HFFc6 (cell line): ENCODE measurements around the gene PRDM11. TPM values are rescaled to one million over a fixed set of nuclear protein-coding genes. Genes with fewer than 3 reads are reported as not detected.

Source experiments
- DNase-seq: peaks from one replicate; pipeline ENCODE4 v3.0.0-alpha.2; 2018
- H3K27ac Mint-ChIP-seq: 2 replicates; pipeline ENCODE4 v1.8.0; 2020; ENCODE audit warnings: mild to moderate bottlenecking, mixed read lengths
- H3K27me3 Mint-ChIP-seq: 2 replicates; pipeline ENCODE4 v1.8.0; 2021; ENCODE audit warnings: mild to moderate bottlenecking, moderate library complexity, mixed read lengths; ENCODE audit not compliant: insufficient read depth
- H3K36me3 Mint-ChIP-seq: 2 replicates; pipeline ENCODE4 v1.8.0; 2021; ENCODE audit warnings: low read depth, mixed read lengths
- H3K4me1 Mint-ChIP-seq: 2 replicates; pipeline ENCODE4 v1.8.0; 2020; ENCODE audit warnings: low read depth, mixed read lengths
- H3K4me3 Mint-ChIP-seq: 2 replicates; pipeline ENCODE4 v1.8.0; 2020; ENCODE audit warnings: mild to moderate bottlenecking, moderate library complexity, mixed read lengths
- H3K9me3 Mint-ChIP-seq: 2 replicates; pipeline ENCODE4 v1.8.0; 2020; ENCODE audit warnings: mild to moderate bottlenecking, mixed read lengths
- total RNA-seq, 6 experiments: library from RNA; stranded (reverse); fragmentation: NEBNext Ultra II Directional; extraction: Animal tissue kit (Norgen Biotek cat#: 25700); gene quantifications; 2 replicates in 1 of 6; 3 replicates in 5 of 6; pipeline ENCODE4 v1.2.3, GENCODE V29; 2021
- TF ChIP-seq, protein P1 (sequence below): fragments of 200-600 bp; sonication (generic); IDR thresholded peaks from 2 replicates; pipeline ENCODE4 v1.5.0; 2021; ENCODE audit warnings: antibody characterized with exemption, mild to moderate bottlenecking

Gene PRDM11
- total RNA-seq, 6 experiments from 2014 or later: 2.0 to 5.6 (median 2.7) TPM

DNA sequence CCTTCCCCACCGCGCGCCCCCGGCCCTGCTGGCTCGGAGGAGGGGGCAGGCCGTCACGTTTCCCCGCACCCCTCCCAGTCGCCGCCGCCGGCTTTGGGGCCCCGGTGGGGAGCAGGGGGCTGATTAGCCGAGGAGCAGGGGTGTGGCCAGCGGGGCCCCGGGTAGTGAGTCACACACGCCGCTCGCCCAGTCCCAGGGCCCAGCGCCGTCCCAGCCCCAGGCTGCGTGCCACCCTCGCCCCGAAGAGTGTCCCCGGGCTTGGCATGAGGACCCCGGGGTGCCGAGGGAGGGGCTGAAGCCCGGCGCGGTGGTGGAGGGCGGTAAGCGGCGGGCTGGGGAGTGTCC is 34.4 kb downstream of the PRDM11 start:
- TF ChIP-seq, protein P1, sequence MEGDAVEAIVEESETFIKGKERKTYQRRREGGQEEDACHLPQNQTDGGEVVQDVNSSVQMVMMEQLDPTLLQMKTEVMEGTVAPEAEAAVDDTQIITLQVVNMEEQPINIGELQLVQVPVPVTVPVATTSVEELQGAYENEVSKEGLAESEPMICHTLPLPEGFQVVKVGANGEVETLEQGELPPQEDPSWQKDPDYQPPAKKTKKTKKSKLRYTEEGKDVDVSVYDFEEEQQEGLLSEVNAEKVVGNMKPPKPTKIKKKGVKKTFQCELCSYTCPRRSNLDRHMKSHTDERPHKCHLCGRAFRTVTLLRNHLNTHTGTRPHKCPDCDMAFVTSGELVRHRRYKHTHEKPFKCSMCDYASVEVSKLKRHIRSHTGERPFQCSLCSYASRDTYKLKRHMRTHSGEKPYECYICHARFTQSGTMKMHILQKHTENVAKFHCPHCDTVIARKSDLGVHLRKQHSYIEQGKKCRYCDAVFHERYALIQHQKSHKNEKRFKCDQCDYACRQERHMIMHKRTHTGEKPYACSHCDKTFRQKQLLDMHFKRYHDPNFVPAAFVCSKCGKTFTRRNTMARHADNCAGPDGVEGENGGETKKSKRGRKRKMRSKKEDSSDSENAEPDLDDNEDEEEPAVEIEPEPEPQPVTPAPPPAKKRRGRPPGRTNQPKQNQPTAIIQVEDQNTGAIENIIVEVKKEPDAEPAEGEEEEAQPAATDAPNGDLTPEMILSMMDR: no peak
- DNase-seq: peak; percentile 25
- no peaks in the 10 kb centered on the region for H3K9me3 Mint-ChIP-seq
- H3K4me1 Mint-ChIP-seq: peaks cover 14% of the 10 kb centered on the region
- no peak overlapping the region for H3K4me3 Mint-ChIP-seq
- H3K36me3 Mint-ChIP-seq: no peaks in the 10 kb centered on the region
- H3K27me3 Mint-ChIP-seq: peaks cover 12% of the 10 kb centered on the region
- H3K27ac Mint-ChIP-seq: no peak overlapping the region

DNA sequence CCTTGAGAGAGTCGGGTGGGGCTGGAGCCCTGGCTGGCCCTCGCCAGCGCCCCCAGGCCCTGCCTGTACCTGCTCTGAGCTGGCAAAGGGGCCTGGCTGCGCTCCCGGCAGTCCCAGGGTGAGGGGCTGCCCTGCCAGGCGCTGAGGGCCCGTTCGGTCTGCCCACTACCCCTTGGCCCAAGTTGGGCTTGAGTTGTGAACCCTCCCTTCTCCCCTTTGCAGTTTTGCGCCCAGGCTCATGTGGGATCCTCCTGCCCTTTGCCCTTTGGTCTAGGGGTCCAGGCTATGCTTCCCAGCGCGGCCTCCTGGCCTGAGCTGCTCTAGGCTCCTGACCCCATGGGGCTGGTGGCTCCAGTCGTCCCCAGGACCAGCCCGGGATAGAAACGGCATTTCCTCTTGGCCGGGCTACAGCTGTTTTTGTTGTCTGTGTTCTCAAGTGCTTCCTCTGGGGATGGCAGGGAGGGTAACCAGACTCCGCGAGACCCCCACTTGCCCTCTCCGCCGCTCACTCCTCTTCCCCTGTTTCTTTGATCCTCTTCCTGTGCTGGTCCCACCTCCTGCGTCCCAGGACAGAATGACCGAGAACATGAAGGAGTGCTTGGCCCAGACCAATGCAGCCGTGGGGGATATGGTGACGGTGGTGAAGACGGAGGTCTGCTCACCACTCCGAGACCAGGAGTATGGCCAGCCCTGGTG is 34.9 kb downstream of the PRDM11 start:
- Mint-ChIP-seq H3K9me3 (no peaks in the 10 kb centered on the region), H3K4me1 (peaks cover 14% of the 10 kb centered on the region), H3K4me3 (peak overlapping the region; percentile 54), H3K36me3 (no peaks in the 10 kb centered on the region), H3K27me3 (peaks cover 12% of the 10 kb centered on the region), H3K27ac (peak overlapping the region; percentile 51; the same call in 1 of the 2 replicates)
- no peak for DNase-seq
- TF ChIP-seq, protein P1: no peak

DNA sequence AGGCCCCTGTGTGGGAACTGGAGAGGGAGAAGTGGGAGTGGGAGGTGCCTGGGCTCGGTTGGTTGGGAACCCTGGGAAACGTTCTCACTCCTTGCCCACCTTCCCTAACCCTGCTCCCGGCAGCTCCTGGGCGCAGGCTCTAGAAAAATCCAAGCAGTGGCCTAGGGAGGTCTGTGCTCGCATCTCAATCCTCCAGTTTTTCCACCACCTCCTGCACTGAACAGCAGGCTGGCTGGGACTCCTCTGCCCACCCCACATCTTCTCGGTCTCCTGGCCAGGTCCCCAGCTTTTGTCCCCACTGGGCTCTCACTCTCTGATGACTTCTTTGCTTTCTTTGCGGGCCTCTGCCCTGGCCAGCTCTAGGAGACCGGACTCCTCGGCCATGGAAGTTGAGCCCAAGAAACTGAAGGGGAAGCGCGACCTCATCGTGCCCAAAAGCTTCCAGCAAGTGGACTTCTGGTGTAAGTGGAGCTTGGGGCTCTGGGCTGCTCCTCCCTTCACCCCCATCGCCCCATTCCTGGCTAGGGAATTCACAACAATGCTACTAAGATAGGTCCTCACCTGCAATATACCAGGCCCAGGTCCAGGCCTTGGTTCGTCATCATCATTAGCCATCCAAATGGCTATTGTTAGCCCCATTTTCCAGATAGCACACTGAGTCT is 35.6 kb downstream of the PRDM11 start:
- no peak for DNase-seq
- Mint-ChIP-seq H3K27me3 (peaks cover 12% of the 10 kb centered on the region), H3K9me3 (no peaks in the 10 kb centered on the region), H3K4me3 (peak overlapping the region; percentile 54; the same call in 1 of the 2 replicates), H3K27ac (no peak overlapping the region), H3K4me1 (peaks cover 14% of the 10 kb centered on the region), H3K36me3 (no peaks in the 10 kb centered on the region)
- TF ChIP-seq, protein P1: no peak

DNA sequence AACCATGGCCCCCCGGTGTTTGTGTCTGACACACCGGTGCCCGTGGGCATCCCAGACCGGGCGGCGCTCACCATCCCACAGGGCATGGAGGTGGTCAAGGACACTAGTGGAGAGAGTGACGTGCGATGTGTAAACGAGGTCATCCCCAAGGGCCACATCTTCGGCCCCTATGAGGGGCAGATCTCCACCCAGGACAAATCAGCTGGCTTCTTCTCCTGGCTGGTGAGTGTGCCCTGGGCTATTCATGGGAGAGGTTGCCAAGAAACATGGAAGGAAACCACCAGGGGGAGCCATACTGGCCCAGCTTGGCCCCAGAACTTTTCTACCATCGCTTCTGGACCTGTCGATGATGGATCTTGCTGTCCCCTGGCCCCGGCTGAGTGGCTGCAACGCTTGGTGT is 36.5 kb downstream of the PRDM11 start:
- TF ChIP-seq, protein P1: peak; percentile 83
- H3K4me3 Mint-ChIP-seq: no peak overlapping the region
- peak; percentile 26 for DNase-seq
- H3K27ac Mint-ChIP-seq: no peak overlapping the region
- no peaks in the 10 kb centered on the region for H3K9me3 Mint-ChIP-seq
- H3K36me3 Mint-ChIP-seq: no peaks in the 10 kb centered on the region
- peaks cover 14% of the 10 kb centered on the region for H3K4me1 Mint-ChIP-seq
- H3K27me3 Mint-ChIP-seq: peaks cover 12% of the 10 kb centered on the region

DNA sequence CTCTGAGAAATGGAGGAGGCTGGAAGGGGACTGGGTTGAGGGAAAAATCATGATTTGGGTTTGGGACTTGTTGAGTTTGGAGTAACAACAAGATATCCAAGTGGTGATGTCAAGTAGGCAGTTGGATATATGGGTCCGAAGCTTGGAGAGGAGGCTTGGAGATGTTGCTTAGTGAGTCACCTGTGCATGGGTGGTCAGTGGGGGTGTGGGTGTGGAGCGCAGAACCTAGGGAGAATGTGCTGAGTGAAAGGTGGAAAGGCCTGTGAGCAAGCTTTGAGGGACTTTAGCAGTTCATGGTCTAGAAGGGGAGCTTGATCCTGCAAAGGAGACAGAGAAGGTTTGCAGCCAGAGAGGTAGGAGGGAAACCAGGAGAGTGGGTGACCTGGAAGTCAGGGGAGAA is 38.2 kb downstream of the PRDM11 start:
- no peaks in the 10 kb centered on the region for H3K9me3 Mint-ChIP-seq
- no peak overlapping the region for H3K27ac Mint-ChIP-seq
- no peak for DNase-seq
- H3K27me3 Mint-ChIP-seq: peaks cover 8% of the 10 kb centered on the region
- H3K4me3 Mint-ChIP-seq: no peak overlapping the region
- no peaks in the 10 kb centered on the region; the same call in 1 of the 2 replicates for H3K36me3 Mint-ChIP-seq
- H3K4me1 Mint-ChIP-seq: peaks cover 4% of the 10 kb centered on the region; the same call in 1 of the 2 replicates
- TF ChIP-seq, protein P1: no peak
